HEK293 (cell line): ENCODE data around the gene MADD.

Experiments used
- CTCF ChIA-PET: fragments of 350-600 bp; formaldehyde crosslinking; extraction: SDS; loops from one replicate; lab custom pipeline; 2021; ENCODE audit warnings: antibody characterized with exemption; lab: Yijun Ruan, JAX
- POLR2A ChIA-PET: fragments of 300-600 bp; formaldehyde crosslinking; extraction: SDS; loops from one replicate; lab custom pipeline; 2020; ENCODE audit warnings: antibody characterized with exemption, inconsistent platforms; lab: Yijun Ruan, JAX
- H3K27ac ChIP-seq: fragments of 200-500 bp; sonication (Bioruptor generic); 2 replicates; pipeline ENCODE4 v1.5.1; 2014; ENCODE audit warnings: low read depth, low read length, control low read depth, inconsistent platforms; ENCODE audit errors: extremely low read depth
- H3K36me3 ChIP-seq, 2 experiments: fragments of 200-500 bp in 1 of 2; sonication (Bioruptor generic) in 1 of 2; 1 replicate in 1 of 2; 2 replicates in 1 of 2; pipeline ENCODE4 v1.5.1; 2014 to 2017; ENCODE audit warnings: inconsistent platforms in 2 of 2, low read length in 2 of 2; ENCODE audit not compliant: control insufficient read depth in 2 of 2, insufficient read depth in 1 of 2
- H3K4me1 ChIP-seq: fragments of 200-500 bp; sonication (Bioruptor generic); 2 replicates; pipeline ENCODE4 v1.5.1; 2014; ENCODE audit warnings: mild to moderate bottlenecking, low read length, inconsistent platforms; ENCODE audit not compliant: control insufficient read depth, insufficient read depth
- H3K4me3 ChIP-seq: 2 replicates; pipeline ENCODE4 v1.5.1; 2011; ENCODE audit warnings: low read depth, mild to moderate bottlenecking, control low read depth, low read length, moderate library complexity
- H3K9me3 ChIP-seq: fragments of 200-500 bp; sonication (Bioruptor generic); 2 replicates; pipeline ENCODE4 v1.5.1; 2014; ENCODE audit warnings: low read depth, low read length, inconsistent platforms; ENCODE audit not compliant: control insufficient read depth, insufficient read depth
- GLI4 ChIP-seq: fragments of 450-650 bp; formaldehyde crosslinking; IDR thresholded peaks from 2 replicates; pipeline ENCODE4 v1.5.1; 2016; ENCODE audit warnings: missing biosample characterization, missing genetic modification characterization
- KLF8 ChIP-seq: fragments of 450-650 bp; formaldehyde crosslinking; IDR thresholded peaks from 2 replicates; pipeline ENCODE4 v1.5.1; 2016; ENCODE audit warnings: missing biosample characterization, missing genetic modification characterization
- KLF9 ChIP-seq: fragments of 450-650 bp; formaldehyde crosslinking; IDR thresholded peaks from 2 replicates; pipeline ENCODE4 v1.5.1; 2016; ENCODE audit warnings: missing biosample characterization, missing genetic modification characterization, low read depth
- PRDM6 ChIP-seq: fragments of 450-650 bp; formaldehyde crosslinking; IDR thresholded peaks from 2 replicates; pipeline ENCODE4 v1.5.1; 2017; ENCODE audit warnings: missing biosample characterization, missing genetic modification characterization
- ZBTB17 ChIP-seq: fragments of 450-650 bp; formaldehyde crosslinking; IDR thresholded peaks from 2 replicates; pipeline ENCODE4 v1.5.1; 2016; ENCODE audit warnings: missing biosample characterization, missing genetic modification characterization
- ZBTB7A ChIP-seq: fragments of 450-650 bp; formaldehyde crosslinking; IDR thresholded peaks from 2 replicates; pipeline ENCODE4 v1.5.1; 2016; ENCODE audit warnings: low read depth, missing biosample characterization, missing genetic modification characterization
- ZFHX2 ChIP-seq: fragments of 450-650 bp; formaldehyde crosslinking; conservative IDR thresholded peaks from 2 replicates; pipeline ENCODE4 v1.5.1; 2016; ENCODE audit warnings: missing biosample characterization, missing genetic modification characterization
- ZNF121 ChIP-seq: fragments of 450-650 bp; formaldehyde crosslinking; IDR thresholded peaks from 2 replicates; pipeline ENCODE4 v1.5.1; 2016; ENCODE audit warnings: missing biosample characterization, missing genetic modification characterization
- ZNF175 ChIP-seq: fragments of 450-650 bp; formaldehyde crosslinking; IDR thresholded peaks from 2 replicates; pipeline ENCODE4 v1.5.1; 2016; ENCODE audit warnings: missing biosample characterization, missing genetic modification characterization
- ZNF18 ChIP-seq: fragments of 450-650 bp; formaldehyde crosslinking; IDR thresholded peaks from 2 replicates; pipeline ENCODE4 v1.5.1; 2016; ENCODE audit warnings: missing biosample characterization, missing genetic modification characterization
- ZNF23 ChIP-seq: fragments of 450-650 bp; formaldehyde crosslinking; IDR thresholded peaks from 2 replicates; pipeline ENCODE4 v1.5.1; 2016; ENCODE audit warnings: missing biosample characterization, missing genetic modification characterization, borderline replicate concordance
- ZNF26 ChIP-seq: fragments of 450-650 bp; formaldehyde crosslinking; IDR thresholded peaks from 2 replicates; pipeline ENCODE4 v1.5.1; 2016; ENCODE audit warnings: missing biosample characterization, missing genetic modification characterization
- ZNF354C ChIP-seq: fragments of 450-650 bp; formaldehyde crosslinking; IDR thresholded peaks from 2 replicates; pipeline ENCODE4 v1.5.1; 2016; ENCODE audit warnings: missing biosample characterization, missing genetic modification characterization, low read depth, borderline replicate concordance
- ZNF394 ChIP-seq: fragments of 450-650 bp; formaldehyde crosslinking; IDR thresholded peaks from 2 replicates; pipeline ENCODE4 v1.5.1; 2016; ENCODE audit warnings: missing biosample characterization, missing genetic modification characterization, mild to moderate bottlenecking, moderate library complexity, borderline replicate concordance
- ZNF398 ChIP-seq: fragments of 450-650 bp; formaldehyde crosslinking; IDR thresholded peaks from 2 replicates; pipeline ENCODE4 v1.5.1; 2017; ENCODE audit warnings: missing biosample characterization, missing genetic modification characterization
- ZNF560 ChIP-seq: fragments of 450-650 bp; formaldehyde crosslinking; IDR thresholded peaks from 2 replicates; pipeline ENCODE4 v1.5.1; 2017; ENCODE audit warnings: missing biosample characterization, missing genetic modification characterization, borderline replicate concordance
- ZNF621 ChIP-seq: fragments of 450-650 bp; formaldehyde crosslinking; IDR thresholded peaks from 2 replicates; pipeline ENCODE4 v1.5.1; 2017; ENCODE audit warnings: missing biosample characterization, missing genetic modification characterization
- ZNF624 ChIP-seq: fragments of 450-650 bp; formaldehyde crosslinking; IDR thresholded peaks from 2 replicates; pipeline ENCODE4 v1.5.1; 2017; ENCODE audit warnings: missing biosample characterization, missing genetic modification characterization
- ZNF639 ChIP-seq: fragments of 450-650 bp; formaldehyde crosslinking; IDR thresholded peaks from 2 replicates; pipeline ENCODE4 v1.5.1; 2016; ENCODE audit warnings: missing biosample characterization, missing genetic modification characterization
- ZNF776 ChIP-seq: fragments of 450-650 bp; formaldehyde crosslinking; IDR thresholded peaks from 2 replicates; pipeline ENCODE4 v1.5.0; 2017; ENCODE audit warnings: missing biosample characterization, missing genetic modification characterization, borderline replicate concordance

The MADD gene

GRCh38 chr11:47317064-47317828 lies 47.3 kb downstream of the MADD start (continued):
- TF ChIP-seq PRDM6 (tag by site-specific recombination), result no peak

- Histone ChIP-seq H3K27ac (no peak overlapping the region), H3K4me1 (no peaks in the 10 kb centered on the region), H3K4me3 (no peak overlapping the region)
- no peak for TF ChIP-seq ZNF639
- no peak for TF ChIP-seq ZNF18 (tag by site-specific recombination)
- TF ChIP-seq ZNF175 (tag by site-specific recombination), result no peak
- no peak for TF ChIP-seq KLF8 (tag by site-specific recombination)
- TF ChIP-seq ZNF776 (tag by site-specific recombination), result no peak
- TF ChIP-seq ZFHX2, result no peak
- no peak for TF ChIP-seq GLI4 (tag by site-specific recombination)
- no peak for TF ChIP-seq ZNF621 (tag by site-specific recombination)
- no peak for TF ChIP-seq ZNF398 (tag by site-specific recombination)
- no peak for TF ChIP-seq ZNF354C
- no peak for TF ChIP-seq ZNF394 (tag by site-specific recombination)
- TF ChIP-seq KLF9 (tag by site-specific recombination), result no peak
- TF ChIP-seq, all 188 proteins: peak for 0
- POLR2A ChIA-PET, result no interaction called here
- Histone ChIP-seq H3K36me3 (peaks cover 0 to 38% of the 10 kb centered on the region in 2 experiments; a peak in 2 of 3 replicates), H3K9me3 (no peaks in the 10 kb centered on the region)
- CTCF ChIA-PET, result no interaction called here
Measured at GRCh38 chr11:47318166-47318565, 48.2 kb downstream of the MADD start.

- H3K4me1 ChIP-seq, result no peaks in the 10 kb centered on the region
- TF ChIP-seq ZNF23 (tag by site-specific recombination) (no peak), ZNF26 (no peak), ZNF624 (no peak), KLF9 (tag by site-specific recombination) (no peak), ZNF121 (no peak), KLF8 (tag by site-specific recombination) (no peak), ZBTB17 (tag by site-specific recombination) (no peak), ZNF560 (tag by site-specific recombination) (no peak), ZBTB7A (no peak)
- CTCF ChIA-PET, result no interaction called here
- H3K36me3 ChIP-seq, result peaks cover 0 to 13% of the 10 kb centered on the region in 2 experiments; a peak in 2 of 3 replicates
- no peak overlapping the region for H3K27ac ChIP-seq
- H3K9me3 ChIP-seq, result no peaks in the 10 kb centered on the region
- H3K4me3 ChIP-seq, result no peak overlapping the region
- POLR2A ChIA-PET, result no interaction called here
Measured at GRCh38 chr11:47324520-47324919, 54.6 kb downstream of the MADD start.
